Activated CD4-positive, alpha-beta memory T cell treated with anti-CD3 and anti-CD28 coated beads for 36 hours (primary cell): ENCODE data around the gene FAM131B. TPM values are rescaled to one million over a fixed set of nuclear protein-coding genes. Genes with fewer than 3 reads are reported as not detected.

ENCODE experiments used
- CTCF ChIA-PET: fragments of 350-600 bp; sonication (Branson Sonifier 250); formaldehyde crosslinking; loops from one replicate; lab custom pipeline; 2021; ENCODE audit warnings: antibody characterized with exemption, inconsistent platforms; lab: Charles Lee
- POLR2A ChIA-PET: fragments of 350-600 bp; sonication (Branson Sonifier 250); formaldehyde crosslinking; loops from one replicate; lab custom pipeline; 2021; ENCODE audit warnings: antibody characterized with exemption; lab: Charles Lee
- DNase-seq: peaks from one replicate; pipeline ENCODE4 v3.0.0-alpha.2; 2020
- H3K27ac Mint-ChIP-seq: one replicate; pipeline ENCODE4 v1.8.0; 2021; ENCODE audit warnings: mixed read lengths
- H3K27me3 Mint-ChIP-seq: one replicate; pipeline ENCODE4 v1.8.0; 2021; ENCODE audit warnings: mixed read lengths
- H3K36me3 Mint-ChIP-seq: one replicate; pipeline ENCODE4 v1.8.0; 2021; ENCODE audit warnings: mixed read lengths
- H3K4me1 Mint-ChIP-seq: one replicate; pipeline ENCODE4 v1.8.0; 2021; ENCODE audit warnings: low read depth, mixed read lengths
- H3K4me3 Mint-ChIP-seq: one replicate; pipeline ENCODE4 v1.8.0; 2021; ENCODE audit warnings: mild to moderate bottlenecking, mixed read lengths
- H3K9me3 Mint-ChIP-seq: one replicate; pipeline ENCODE4 v1.8.0; 2021; ENCODE audit warnings: mixed read lengths
- intact Hi-C: fragments of 100-400 bp; cut with micrococcal nuclease; formaldehyde crosslinking; loops from one replicate; pipeline ENCODE4 v1.15.1; 2023
- total RNA-seq, 2 experiments: library from RNA; stranded (reverse); gene quantifications; one replicate each; pipeline ENCODE4 v1.2.3, GENCODE V29; 2021

Gene FAM131B
- total RNA-seq, 2 experiments from 2014 or later = 1.9 to 2.3 TPM

DNA sequence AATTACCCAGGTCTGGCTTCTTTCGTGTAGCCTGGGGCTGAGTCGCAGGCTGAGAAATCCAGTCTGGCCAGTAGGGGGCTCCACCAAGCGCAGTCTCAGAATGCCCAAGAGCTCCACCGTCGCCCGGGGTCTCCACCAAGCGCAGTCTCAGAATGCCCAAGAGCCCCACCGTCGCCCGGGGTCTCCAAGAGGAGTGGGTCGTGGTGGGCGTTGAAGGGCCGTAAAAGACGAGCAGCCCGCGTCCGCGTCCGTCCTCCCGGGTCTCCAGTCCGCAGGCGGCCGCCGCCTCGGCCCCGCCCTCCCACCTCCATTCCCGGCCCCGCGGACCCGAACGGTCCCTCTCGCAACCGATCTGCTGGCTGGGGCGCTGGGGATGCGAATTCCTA lies 17.7 kb upstream of the FAM131B start:
- intact Hi-C loops = loop anchor here (1.0 to 5.0 kb wide), 9 partner anchors 8 to 1442 kb away; partner anchors contain the start of genes EPHA1 and FAM131B
- ChIA-PET POLR2A (interaction anchor here (0.6 to 1.9 kb wide), 9 partner anchors 8 to 1094 kb away, joined by 3 to 6 read pairs (median 3); partner anchors contain the start of genes CASP2, EPHA1 and FAM131B), CTCF (interaction anchor here (0.5 to 3.4 kb wide), 32 partner anchors 9 to 572 kb away, joined by 3 to 26 read pairs (median 4); partner anchors contain the start of genes CASP2, EPHA1, FAM131B and GSTK1)
- Mint-ChIP-seq H3K9me3 (no peaks in the 10 kb centered on the region), H3K36me3 (peaks cover 3% of the 10 kb centered on the region), H3K4me3 (peak overlapping the region; percentile 82), H3K27me3 (no peaks in the 10 kb centered on the region), H3K4me1 (peaks cover 37% of the 10 kb centered on the region), H3K27ac (peak overlapping the region; percentile 90)
- peak; percentile 93 for DNase-seq

- Mint-ChIP-seq H3K4me3 (peak overlapping the region; percentile 82), H3K27me3 (no peaks in the 10 kb centered on the region), H3K36me3 (peaks cover 3% of the 10 kb centered on the region), H3K9me3 (no peaks in the 10 kb centered on the region), H3K4me1 (peaks cover 42% of the 10 kb centered on the region), H3K27ac (peak overlapping the region; percentile 90)
- ChIA-PET CTCF (interaction anchor here (0.6 to 3.4 kb wide), 34 partner anchors 8 to 1476 kb away, joined by 3 to 26 read pairs (median 4); partner anchors contain the start of genes CASP2, EPHA1, FAM131B and GSTK1), POLR2A (interaction anchor here (0.6 to 1.9 kb wide), 7 partner anchors 17 to 1093 kb away, joined by 3 to 6 read pairs (median 4); partner anchors contain the start of genes CASP2, EPHA1 and FAM131B)
- no peak for DNase-seq
- intact Hi-C loops = loop anchor here (1.0 to 5.0 kb wide), 9 partner anchors 7 to 1443 kb away; partner anchors contain the start of genes EPHA1 and FAM131B
Observed at GRCh38 chr7:143379611-143380259, 17.2 kb upstream of the FAM131B start.

DNA sequence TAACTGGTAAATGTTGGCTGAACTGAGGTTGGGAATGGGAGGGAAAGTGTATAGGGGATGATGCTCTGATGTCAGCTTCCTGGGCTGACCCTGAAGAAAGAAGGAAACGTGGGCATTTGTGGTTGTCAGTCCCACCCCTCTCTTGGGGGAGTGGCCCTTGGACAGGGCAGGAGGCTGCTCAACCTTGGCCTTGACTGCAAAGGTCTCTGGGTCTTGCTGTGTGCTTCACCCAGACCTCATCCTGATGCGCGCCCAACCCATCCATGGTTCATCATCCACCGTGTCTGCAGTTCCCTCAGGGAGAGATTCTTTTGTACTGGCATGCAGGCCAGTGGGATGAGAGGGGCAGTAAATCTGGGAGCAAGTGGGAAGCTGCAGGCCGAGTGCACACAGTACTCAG lies 13.9 kb upstream of the FAM131B start:
- Mint-ChIP-seq H3K36me3 (no peaks in the 10 kb centered on the region), H3K27me3 (no peaks in the 10 kb centered on the region), H3K9me3 (no peaks in the 10 kb centered on the region), H3K4me3 (no peak overlapping the region), H3K4me1 (peaks cover 66% of the 10 kb centered on the region), H3K27ac (peak overlapping the region; percentile 57)
- ChIA-PET POLR2A (no interaction called here), CTCF (interaction anchor here (1.5 kb wide), 2 partner anchors 41 to 136 kb away, joined by 3 to 8 read pairs; no protein-coding TSS in a partner anchor)
- DNase-seq = no peak
- intact Hi-C loops = no loop called here

DNA sequence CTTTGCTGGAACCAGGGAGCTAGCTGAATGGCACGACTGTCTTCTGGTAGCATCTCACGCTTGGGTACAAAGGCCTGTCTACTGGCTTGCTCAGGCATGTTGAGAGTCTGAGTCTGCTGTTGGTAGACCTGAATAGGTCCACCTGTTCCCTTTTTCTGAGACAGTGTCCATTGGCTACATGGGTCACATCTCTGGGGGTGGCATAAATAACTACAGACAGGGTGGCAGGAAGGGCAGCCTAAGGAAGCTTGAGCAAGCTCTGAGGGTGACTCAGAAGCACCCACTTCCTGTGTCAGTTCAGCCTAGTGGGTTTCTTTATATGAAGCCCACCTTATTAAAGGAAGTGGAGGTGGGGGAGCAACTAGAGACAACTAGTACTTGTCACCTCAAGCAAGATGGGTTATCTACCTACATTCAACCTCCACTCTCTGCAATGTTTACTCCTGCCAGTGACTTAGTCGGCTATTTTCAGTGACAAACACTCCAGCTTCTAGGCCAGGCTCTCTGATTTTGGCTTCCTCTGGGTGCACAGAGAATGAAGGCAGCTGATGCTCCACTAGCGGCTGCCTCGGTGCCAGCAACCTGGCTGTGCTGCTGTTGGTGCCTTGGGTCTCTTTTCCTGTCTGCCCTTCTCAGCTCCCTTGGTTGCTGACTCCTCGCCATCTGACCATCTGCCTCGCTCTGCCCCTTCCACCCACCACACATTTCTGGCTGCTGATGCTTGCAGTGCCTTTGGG lies 13.0 kb upstream of the FAM131B start:
- Mint-ChIP-seq H3K9me3 (no peaks in the 10 kb centered on the region), H3K4me1 (peaks cover 69% of the 10 kb centered on the region), H3K36me3 (no peaks in the 10 kb centered on the region), H3K4me3 (no peak overlapping the region), H3K27ac (peak overlapping the region; percentile 89), H3K27me3 (no peaks in the 10 kb centered on the region)
- peak; percentile 57 for DNase-seq
- intact Hi-C loops = no loop called here
- CTCF ChIA-PET = interaction anchor here (0.9 to 2.0 kb wide), 6 partner anchors 30 to 135 kb away, joined by 3 to 8 read pairs (median 4); no protein-coding TSS in a partner anchor
- POLR2A ChIA-PET = interaction anchor here (1.3 kb wide), 1 partner anchor 88 kb away, joined by 4 read pairs; the partner anchor contains the start of gene CASP2

- H3K4me3 Mint-ChIP-seq = no peak overlapping the region
- H3K4me1 Mint-ChIP-seq = peaks cover 71% of the 10 kb centered on the region
- DNase-seq = no peak
- no peaks in the 10 kb centered on the region for H3K36me3 Mint-ChIP-seq
- CTCF ChIA-PET = interaction anchor here (1.1 to 2.0 kb wide), 4 partner anchors 10 to 133 kb away, joined by 3 to 6 read pairs (median 5); no protein-coding TSS in a partner anchor
- H3K27me3 Mint-ChIP-seq = no peaks in the 10 kb centered on the region
- no peaks in the 10 kb centered on the region for H3K9me3 Mint-ChIP-seq
- intact Hi-C loops = loop anchor here (5.0 kb wide), 1 partner anchor 33 kb away; the partner anchor contains the start of gene EPHA1
- POLR2A ChIA-PET = interaction anchor here (1.3 kb wide), 1 partner anchor 87 kb away, joined by 4 read pairs; the partner anchor contains the start of gene CASP2
- peak overlapping the region; percentile 89 for H3K27ac Mint-ChIP-seq
Observed at GRCh38 chr7:143374561-143374960, 12.0 kb upstream of the FAM131B start.

GRCh38 chr7:143373255-143373794 lies 10.8 kb upstream of the FAM131B start:
- Mint-ChIP-seq H3K36me3 (no peaks in the 10 kb centered on the region), H3K4me1 (peaks cover 59% of the 10 kb centered on the region), H3K27me3 (no peaks in the 10 kb centered on the region), H3K4me3 (no peak overlapping the region), H3K9me3 (no peaks in the 10 kb centered on the region), H3K27ac (peak overlapping the region; percentile 23)
- intact Hi-C loops = loop anchor here (5.0 kb wide), 1 partner anchor 34 kb away; the partner anchor contains the start of gene EPHA1
- DNase-seq = no peak
- CTCF ChIA-PET = interaction anchor here (1.5 to 1.9 kb wide), 2 partner anchors 28 to 133 kb away, joined by 5 to 15 read pairs; no protein-coding TSS in a partner anchor
- POLR2A ChIA-PET = no interaction called here

GRCh38 chr7:143372070-143372469 lies 9.6 kb upstream of the FAM131B start:
- H3K27ac Mint-ChIP-seq = peak overlapping the region; percentile 70
- ChIA-PET CTCF (interaction anchor here (0.7 to 2.2 kb wide), 10 partner anchors 8 to 132 kb away, joined by 3 to 16 read pairs (median 5); partner anchors contain the start of gene FAM131B), POLR2A (interaction anchor here (0.6 to 1.1 kb wide), 2 partner anchors 8 to 131 kb away, joined by 3 read pairs; no protein-coding TSS in a partner anchor)
- intact Hi-C loops = loop anchor here (1.0 to 5.0 kb wide), 4 partner anchors 8 to 132 kb away; partner anchors contain the start of genes EPHA1 and FAM131B
- H3K9me3 Mint-ChIP-seq = no peaks in the 10 kb centered on the region
- H3K4me3 Mint-ChIP-seq = peak overlapping the region; percentile 7
- no peaks in the 10 kb centered on the region for H3K27me3 Mint-ChIP-seq
- H3K4me1 Mint-ChIP-seq = peaks cover 51% of the 10 kb centered on the region
- peak; percentile 88 for DNase-seq
- no peaks in the 10 kb centered on the region for H3K36me3 Mint-ChIP-seq

- Mint-ChIP-seq H3K27me3 (no peaks in the 10 kb centered on the region), H3K4me3 (no peak overlapping the region), H3K4me1 (peaks cover 34% of the 10 kb centered on the region), H3K27ac (no peak overlapping the region), H3K36me3 (no peaks in the 10 kb centered on the region), H3K9me3 (no peaks in the 10 kb centered on the region)
- CTCF ChIA-PET = interaction anchor here (0.7 to 2.2 kb wide), 5 partner anchors 10 to 95 kb away, joined by 4 to 10 read pairs (median 6); no protein-coding TSS in a partner anchor
- no peak for DNase-seq
- intact Hi-C loops = loop anchor here (5.0 kb wide), 1 partner anchor 37 kb away; the partner anchor contains the start of gene EPHA1
- POLR2A ChIA-PET = interaction anchor here (0.9 kb wide), 1 partner anchor 11 kb away, joined by 3 read pairs; no protein-coding TSS in a partner anchor
Observed at GRCh38 chr7:143369678-143370651, 7.5 kb upstream of the FAM131B start.

- ChIA-PET POLR2A (no interaction called here), CTCF (interaction anchor here (1.1 to 1.9 kb wide), 3 partner anchors 11 to 47 kb away, joined by 4 to 10 read pairs (median 6); no protein-coding TSS in a partner anchor)
- intact Hi-C loops = no loop called here
- DNase-seq = no peak
- Mint-ChIP-seq H3K27me3 (peaks cover 9% of the 10 kb centered on the region), H3K9me3 (no peaks in the 10 kb centered on the region), H3K4me1 (peaks cover 21% of the 10 kb centered on the region), H3K27ac (no peak overlapping the region), H3K4me3 (no peak overlapping the region), H3K36me3 (no peaks in the 10 kb centered on the region)
Observed at GRCh38 chr7:143368387-143368786, 5.9 kb upstream of the FAM131B start.

DNA sequence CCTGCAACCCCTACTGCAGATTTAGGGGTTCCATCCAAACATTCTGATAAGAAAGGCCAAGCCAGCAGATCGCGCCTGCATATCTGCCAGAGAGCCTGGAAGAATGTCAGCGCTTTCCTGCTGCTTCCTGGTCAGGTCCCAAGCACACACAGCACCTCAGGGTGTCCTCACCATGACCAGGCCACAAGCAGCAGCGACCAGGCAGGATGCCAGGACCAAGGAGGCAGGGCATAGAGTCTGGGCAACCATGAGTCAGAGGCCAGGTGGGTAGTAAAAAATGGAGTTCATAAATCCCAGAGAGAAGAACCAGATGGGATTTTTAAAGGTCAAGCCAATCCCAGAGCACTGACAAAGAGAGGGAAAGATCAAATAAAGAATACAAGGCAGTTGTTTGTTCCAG lies 5.5 kb upstream of the FAM131B start:
- Mint-ChIP-seq H3K4me1 (peaks cover 21% of the 10 kb centered on the region), H3K27ac (no peak overlapping the region), H3K27me3 (peaks cover 13% of the 10 kb centered on the region), H3K4me3 (no peak overlapping the region), H3K9me3 (no peaks in the 10 kb centered on the region), H3K36me3 (no peaks in the 10 kb centered on the region)
- intact Hi-C loops = no loop called here
- DNase-seq = no peak
- ChIA-PET POLR2A (no interaction called here), CTCF (interaction anchor here (1.5 to 1.9 kb wide), 2 partner anchors 12 to 23 kb away, joined by 6 to 10 read pairs; no protein-coding TSS in a partner anchor)
